Fibroblast of skin of left quadriceps (primary cell): ENCODE results near the gene WNK2.
"Not testable (repeated sequence)": the region's sequence is repeated elsewhere in the genome, so short reads cannot be mapped to it uniquely, and the experiment has no call there.

Experiments used
- DNase-seq, 2 experiments: peaks; one replicate each; pipeline ENCODE4 v3.0.0-alpha.2; 2013; ENCODE audit warnings: low read depth in 2 of 2

WNK2 gene

DNA sequence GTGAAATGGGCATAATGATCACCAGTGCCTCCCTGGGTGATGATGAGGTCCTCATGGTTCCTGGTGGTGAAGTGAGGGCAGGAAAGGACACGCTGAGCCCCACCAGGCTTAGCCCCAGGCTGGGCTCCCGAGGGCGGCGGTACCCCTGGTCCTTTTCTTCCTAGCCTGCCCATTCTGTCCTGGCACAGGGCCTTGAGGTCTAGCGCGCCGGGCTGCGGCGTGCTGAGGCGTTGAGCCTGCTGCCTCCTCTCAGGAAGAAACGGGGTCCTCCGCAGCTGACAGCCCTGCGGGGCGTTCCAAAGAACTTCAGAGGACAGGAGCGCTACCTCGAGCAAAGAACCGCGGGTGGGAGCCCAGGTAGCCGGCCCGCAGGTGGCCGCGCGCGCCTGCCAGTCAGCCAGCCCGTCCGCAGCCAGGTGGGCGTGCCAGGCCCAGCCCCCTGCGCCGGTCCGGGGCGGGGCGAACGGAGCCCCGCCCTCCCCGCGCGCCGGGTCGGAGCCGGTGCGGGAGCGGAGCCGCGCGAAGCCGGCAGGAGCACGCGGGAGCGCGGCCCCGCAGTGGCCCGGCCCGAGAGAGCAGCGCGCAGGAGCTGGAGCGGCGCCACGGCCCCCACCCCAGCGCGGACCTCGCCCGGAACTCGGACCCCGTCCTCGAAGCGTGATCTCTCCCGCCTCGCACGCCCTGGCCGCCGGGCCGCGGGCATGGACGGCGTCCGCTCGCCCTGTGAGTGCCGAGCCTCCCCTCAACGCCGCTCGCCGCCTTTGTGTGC is at the start of gene WNK2:
TSS of gene WNK2 (plus strand) at position 477 of the 769 bp plus-strand sequence. CDS start 791 bp downstream, outside the sequence.
- no peak for DNase-seq

DNA sequence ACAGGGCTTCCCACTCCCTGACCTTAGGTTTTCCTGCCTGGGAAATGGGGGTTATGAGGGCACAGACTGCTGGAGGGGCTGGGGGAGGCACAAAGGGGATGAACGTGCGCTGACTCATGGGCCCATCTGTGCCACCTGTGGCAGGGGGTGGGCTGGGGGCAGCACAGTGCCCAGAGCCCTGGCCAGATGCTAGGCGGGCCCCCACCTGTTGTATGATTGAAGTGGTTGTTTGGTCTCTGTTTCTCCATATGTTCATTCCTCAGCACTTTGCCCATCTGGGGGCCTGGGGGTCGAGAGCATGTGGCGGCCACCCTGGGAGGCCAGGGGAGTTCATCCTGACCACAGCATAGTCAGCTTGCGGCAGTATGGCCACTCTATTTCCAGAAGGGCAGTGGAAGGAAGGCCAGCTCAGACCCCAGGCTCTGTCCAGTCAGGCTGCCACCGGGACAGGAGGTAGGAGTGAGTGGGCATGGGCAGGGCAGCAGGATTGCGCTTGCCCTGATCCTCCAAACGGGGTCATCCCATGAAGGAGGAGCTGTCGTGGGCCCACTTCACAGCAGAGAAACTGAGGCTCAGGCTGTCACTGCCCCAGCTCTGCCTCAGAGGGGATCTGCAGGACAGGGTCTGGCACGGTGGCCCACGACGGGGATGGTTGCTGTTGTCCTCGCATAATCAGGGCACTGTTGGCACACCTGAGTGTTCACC is 49.0 kb upstream of the WNK2 start:
- DNase-seq = no peak

DNA sequence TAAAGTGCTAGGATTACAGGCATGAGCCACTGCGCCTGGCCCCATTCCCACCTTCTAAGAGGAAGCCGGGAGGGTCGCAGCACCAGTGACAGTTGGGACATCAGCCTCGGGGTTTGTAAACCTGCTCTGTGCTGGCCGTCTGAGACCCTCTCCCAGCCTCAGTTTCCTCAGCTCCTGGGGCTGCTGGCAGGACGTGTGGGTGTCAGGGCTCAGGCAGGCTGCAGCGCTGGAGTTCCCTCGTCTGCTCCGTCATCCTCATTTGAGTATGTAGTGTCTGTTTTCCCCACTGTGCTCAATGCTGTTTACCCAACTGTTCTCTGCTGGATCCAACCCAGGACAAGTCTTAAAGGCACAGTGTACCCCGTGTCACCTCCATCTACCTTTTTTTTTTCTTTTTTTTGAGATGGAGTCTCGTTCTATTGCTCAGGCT is 47.9 kb upstream of the WNK2 start:
- no peak for DNase-seq

DNA sequence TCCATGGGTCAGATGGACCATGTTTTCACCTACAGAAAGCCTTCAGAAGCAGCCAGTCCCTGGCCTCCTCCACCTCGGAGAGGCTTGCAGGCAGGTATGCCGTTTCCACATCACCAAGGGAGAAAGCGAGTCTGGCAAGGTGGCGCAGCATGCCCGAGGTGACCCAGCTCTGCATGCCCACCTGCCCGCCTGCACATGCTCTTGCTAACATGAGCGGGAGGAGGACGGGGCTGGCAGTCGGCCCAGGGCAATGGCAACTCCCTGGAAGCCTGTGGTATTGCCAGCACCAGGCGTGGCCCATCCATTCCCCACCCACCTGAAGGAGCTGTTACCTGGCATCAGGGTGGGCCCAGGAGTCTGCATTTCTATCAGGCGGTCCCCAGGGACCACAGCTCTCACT is 46.6 kb upstream of the WNK2 start:
- no peak for DNase-seq

DNA sequence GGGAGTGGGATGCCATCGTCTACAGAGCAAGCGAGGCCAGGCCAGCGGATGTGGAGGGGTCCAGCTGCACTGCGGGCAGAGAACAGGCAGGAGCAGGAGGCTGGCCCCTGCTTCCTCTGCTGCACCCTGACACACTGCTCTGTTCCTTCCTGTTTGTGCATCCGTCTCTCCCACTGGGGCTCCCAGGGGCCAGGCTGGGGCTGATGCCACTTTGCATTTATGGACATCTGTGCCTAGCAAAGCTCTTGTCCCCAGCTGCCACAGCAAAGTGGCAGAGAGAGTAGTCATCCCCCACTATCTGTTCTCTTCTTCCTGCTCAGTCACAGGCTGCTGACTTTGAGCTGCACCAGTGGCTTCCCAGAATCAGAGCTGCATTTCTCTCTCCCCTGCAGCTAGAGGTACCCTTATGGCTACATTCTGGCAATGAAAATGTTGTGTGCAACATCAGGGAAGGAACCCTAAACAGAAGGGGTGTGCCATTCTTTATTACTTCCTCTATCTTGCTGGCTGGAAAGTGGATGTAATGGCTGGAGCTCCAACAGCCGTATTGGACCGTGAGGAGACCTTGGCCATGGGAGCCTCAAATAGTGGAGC is 45.7 kb upstream of the WNK2 start:
- no peak for DNase-seq

DNA sequence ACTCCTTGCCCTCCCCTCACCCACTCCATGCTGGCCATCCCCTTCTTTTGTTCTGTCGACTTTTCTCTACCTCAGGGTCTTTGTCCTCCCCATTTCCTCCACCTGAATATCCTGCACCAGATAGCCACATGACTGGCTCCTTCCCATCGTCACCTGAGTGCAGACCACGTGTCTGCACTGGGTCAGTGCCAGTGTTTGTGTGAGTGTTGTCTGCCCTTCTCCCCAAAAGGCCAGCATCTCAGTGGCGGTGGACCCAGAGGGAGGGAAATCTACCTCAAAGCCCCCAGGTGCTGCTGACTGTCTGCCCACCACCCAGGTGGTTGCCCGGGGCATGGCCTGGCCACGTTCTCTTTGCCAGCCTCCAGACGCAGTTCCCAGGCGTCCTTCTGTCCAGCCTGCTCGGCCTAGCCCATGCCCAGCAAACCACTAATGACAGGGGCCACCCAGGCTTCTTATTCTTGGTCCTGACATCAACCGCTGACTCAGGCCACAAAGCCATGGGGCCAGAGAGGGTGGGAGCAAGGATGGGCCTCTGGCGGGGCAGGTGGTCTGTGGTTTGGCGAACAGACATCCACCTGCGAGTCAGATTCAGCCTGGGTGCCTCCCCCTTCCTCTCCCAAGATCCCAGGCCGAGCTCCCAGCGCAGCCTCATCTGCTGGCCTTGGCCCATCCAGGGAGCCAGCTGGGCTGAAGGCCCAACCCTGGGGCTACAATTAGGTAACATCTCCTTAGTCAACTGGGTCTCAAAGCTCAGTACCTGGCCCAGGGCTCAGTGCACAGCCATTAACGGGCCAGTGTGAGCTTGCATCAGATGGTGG is 44.4 kb upstream of the WNK2 start:
- DNase-seq = no peak

DNA sequence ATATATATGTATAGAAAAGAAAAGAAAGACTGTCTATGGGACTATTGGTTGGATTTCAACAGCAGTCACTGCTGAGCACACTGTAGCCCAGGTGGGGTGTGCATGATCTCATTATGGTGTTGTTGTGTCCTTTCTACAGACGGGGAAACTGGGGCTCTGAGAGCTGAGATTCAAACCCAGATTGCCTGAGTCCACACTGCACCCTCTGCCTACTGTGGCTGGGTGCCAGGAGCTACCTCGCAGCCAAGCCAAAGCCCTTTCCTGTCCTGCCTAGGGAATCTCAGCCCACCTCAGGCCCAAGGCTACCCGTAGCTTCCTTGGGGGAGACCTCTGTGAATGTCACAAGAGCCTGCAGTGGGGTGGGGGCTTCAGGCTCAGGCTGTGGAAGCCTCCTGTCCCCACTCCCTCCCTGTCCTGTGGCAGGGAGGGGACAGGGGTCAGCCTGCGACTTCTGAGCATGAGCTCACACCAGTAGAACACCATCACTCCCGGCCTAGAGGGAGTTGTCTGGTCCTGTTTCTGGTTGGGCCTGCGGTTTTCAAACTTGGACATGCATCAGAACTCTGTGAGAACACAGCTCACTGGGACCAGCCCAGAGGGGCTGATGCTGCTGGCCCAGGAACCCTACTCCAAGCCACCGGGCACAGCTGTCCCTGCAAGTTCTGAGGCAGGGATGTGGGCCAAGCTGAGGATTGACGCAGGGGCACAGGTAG is 42.0 kb upstream of the WNK2 start:
- DNase-seq = no peak

DNA sequence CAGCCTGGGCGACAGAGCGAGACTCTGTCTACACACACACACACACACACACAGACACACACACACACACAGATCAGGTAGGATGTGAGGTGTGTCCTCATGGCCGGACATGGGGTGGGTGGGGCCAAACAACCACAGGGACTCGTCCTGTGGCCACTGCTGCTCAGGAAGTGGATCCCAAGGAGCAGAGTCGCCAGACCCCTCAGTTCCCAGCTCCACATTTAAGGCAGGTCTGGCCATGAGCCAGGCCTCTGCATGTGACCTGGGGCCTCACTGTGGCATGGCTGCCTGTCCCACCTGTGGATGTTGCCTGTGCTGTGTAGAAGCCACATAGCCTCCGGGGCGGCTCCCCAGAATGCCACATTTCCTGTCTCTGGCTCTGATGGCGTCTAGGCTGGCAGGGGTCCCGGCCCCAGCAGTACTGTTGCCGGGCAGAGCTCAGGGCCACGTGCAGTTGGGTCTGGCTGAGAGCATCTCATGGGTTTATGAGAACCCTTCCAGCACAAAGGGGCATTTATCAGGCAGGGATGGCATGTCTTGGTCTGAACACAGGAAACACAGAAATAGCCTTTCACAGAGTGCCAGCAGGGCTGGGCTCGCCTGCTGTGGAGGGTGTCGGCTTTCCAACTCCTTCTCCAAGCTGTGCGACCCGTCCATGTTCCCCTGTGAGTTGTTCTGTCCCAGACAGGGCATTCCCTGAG is 40.0 kb upstream of the WNK2 start:
- no peak for DNase-seq

DNA sequence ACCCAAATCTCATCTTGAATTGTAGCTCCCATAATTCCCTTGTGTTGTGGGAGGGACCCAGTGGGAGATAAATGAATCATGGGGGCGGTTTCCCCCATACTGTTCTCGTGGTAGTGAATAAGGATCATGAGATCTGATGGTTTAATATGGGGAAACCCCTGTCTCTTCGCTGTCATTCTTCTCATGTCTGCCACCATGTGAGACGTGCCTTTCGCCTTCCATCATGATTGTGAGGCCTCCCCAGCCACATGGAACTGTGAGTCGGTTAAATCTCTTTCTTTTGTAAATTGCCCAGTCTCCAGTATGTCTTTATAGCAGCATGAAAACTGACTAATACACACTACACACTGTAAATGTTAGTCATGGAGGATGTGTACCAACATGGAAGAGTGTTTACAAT is 37.2 kb upstream of the WNK2 start:
- DNase-seq = not testable (repeated sequence)

DNA sequence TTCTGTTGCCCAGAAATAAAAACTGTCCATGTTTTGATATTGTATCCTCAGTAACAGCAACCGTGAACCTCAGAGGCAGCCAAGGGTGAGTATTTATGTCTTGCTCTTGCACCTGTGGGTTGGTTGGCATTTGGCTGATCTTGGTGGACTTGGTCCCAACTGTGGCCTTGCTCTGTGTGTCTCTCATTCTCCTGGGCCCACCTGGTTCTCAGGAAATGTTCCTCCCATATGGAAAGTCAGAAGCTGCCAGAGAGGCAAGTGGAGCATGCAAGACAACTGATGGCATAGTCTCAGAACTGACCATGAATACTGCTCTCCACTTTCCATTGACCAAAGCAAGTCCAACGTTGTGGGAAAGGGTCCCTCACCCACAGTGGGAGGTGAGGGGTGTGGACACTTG is 36.3 kb upstream of the WNK2 start:
- no peak for DNase-seq

DNA sequence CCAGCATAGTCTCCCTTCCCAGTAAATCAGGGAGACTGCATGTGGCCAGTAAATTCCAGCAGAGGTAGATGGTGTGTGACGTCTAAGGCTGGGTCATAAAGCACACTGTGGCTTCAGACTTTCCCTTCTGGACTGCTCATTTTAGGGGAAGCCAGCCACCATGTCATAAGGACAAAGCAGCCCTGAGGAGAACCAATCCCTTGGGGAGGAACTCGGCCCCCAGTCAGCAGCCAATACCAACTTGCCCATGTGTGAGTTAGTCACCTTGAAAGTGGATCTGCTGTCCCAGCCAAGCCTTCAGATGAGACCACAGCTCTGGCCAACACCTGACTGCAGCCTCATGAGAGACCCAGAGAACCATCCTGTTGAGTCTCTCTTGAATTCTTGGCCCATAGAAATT is 35.2 kb upstream of the WNK2 start:
- DNase-seq = no peak

DNA sequence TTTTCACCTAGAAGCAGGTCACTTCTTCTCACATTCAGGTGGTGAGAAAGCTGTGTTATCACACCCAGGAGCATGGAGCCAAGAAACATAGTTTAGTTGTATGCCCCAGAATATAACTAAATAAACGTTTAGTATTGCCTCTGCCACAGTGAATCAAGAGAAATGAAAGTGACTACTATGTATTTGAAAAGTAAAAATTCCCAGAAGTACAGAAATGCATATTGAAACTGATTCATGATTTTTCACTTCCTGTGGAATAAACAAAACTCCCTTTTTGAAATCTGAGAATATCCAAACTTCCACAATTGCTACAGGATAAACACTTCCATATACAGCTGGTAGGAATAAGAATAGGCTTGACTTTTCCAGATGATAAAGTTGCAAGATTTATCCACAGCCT is 34.6 kb upstream of the WNK2 start:
- DNase-seq = no peak

DNA sequence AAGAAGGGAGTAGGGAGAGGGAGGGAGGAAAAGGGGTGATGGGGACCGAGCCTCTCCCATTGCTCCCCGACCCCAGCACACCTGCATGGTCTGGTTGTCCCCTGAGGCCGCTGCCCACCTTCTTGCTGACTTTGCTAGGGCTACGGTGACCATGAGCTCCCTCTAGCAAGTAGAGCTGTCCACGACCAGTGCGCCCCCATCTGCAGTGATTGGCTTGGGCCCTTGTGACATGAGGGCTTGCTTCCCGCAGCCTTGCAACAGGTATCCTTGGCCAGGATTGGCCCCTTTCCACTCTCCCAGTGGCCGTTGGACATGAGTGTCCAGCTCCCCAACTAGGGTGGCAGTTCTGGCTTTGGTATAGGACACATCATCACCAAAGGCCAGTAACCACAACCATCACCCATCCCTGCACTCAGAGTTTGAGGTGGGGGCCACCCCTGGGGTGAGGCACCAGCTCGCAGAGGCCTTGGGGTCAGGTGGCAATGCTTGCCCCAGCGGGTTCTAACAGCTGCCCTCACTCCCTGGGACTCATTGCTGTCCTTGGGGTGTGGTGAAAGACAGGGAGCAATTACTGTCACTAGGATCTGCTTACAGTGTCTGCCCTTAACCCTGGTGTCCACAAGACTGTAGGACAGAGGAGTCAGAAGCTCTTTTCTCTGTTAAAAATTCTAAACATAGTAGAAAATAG is 32.7 kb upstream of the WNK2 start:
- no peak for DNase-seq

DNA sequence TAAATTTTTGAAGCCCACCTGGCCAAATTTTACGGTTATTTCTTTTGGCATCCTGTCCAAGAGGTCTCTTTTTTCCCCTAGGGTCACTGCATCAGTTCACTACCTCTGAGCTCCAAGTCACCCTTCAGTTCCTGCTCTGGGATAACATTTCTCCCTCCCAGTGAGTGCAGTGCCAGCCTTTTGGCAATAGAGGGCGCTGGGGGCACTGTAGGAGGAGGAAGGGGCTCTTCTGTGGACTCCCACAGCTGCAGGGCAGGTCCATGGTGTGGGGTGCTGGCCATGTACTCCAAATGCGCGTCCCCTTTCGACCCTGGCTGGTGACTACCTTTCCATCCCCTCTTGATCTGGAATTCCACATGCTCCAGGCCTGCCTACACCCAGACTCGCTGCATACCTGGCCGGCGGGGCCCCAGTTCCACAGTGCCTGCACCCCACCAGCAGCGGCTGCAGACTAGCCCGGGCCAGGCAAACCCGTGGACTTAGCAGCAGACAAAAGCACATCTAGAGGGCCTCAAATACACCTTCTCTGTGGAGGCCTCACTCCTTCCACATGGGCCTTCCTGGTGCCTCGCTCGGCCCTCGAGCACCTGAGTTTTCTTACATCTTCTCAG is 29.5 kb upstream of the WNK2 start:
- DNase-seq = no peak

DNA sequence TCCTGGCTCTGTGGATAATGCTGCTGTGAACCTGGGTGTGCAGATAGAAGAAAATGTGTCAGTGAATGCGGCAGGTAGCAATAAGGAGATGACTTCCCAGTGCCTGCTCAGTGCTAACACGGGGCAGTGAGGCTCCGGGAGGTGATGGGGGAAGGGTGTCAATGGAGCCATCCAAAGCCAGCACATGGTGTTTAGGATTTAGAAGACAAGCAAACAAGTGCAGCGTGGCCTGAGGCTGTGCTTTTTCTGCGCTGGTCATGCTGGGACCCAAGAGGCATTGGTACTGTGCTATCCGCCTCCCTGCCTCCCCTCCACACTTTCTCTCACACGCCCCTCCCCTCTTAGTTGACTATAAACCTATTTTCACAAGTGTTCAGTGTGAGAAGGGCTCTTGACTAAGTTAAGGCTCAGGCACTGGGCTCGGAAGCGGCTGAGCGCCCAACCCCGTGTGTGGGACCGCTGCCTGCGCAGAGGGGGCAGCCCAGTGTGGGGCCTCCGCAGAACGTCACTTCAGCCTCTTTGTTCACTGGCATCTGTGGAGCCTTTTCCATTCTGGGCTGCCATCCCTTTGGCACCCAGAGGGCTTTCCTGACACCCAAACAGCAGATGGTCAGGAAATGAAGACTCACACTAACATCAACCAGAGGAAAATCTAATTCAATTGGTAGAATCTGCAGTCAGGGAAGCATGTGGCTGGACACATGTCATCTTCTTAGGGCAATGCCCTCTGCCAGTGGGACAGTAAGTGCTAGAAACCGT is 28.0 kb upstream of the WNK2 start:
- no peak for DNase-seq

DNA sequence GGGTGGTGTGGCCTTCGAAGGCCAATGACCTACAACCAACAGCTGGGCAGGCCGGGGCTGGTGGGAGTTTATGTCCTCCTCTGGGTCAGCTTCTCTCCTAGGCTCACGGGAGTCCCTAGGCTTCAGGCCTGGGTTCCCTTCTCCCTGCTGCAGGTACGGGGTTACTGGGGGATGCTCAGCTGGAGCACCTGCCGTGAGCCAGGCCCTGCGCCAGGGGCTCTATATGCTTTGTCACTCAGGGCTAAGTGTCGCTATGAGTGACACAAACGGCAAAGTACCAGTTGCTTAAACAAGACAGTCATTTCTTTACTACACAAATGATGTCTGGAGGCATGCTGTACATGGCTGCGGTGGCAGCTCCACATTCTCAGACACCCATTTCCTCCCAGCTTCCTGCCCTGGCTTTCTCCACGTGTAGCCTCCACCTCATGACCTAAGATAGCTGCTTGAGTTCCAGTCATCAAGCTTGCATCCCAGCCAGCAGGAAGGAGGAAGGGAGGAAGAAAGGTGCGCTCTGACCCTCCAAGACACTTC is 27.4 kb upstream of the WNK2 start:
- no peak for DNase-seq

DNA sequence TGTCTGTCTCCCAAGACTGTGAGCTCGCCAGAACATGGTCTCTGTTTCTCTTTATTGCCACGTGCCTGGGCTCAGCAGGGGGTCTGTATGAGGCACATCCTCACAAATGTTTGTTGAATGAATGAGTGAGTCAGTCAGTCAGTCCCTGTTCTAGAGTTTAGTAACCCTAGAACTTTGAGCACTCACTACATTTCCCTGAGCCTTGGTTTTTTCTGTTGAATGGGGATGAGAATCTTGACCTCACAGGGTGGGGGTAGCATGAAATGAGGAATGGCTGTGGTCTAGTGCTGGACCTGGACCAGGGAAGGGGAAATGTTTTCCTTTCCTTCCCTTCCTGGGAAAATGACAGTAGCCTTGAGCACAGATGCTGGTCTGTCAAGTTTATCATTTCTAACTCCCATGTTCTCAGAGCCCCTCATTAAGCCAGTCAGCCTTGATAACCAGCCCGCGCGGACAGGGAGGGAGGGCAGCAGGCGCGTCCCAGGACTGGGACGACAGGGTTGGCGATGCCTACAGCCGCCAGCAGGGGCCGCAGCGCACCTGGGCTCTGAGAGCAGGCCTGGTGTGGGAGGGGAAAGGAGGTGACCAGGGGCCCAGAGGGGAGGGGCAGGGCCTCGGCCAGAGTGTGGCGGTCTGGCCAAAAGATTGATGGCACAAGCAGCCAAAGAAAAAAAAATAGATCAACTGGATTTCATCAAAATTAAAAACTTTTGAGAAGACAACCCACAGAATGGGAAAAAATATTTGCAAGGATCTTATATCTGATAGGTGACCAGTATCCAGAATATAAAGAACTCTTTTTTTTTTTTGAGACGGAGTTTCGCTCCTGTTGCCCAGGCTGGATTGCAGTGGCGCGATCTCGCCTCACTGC is 24.1 kb upstream of the WNK2 start:
- peak; percentile 36 to 45 for DNase-seq
